VCaP (cell line): Measurements from ENCODE around the gene SLC8A1.

Source experiments
- H3K27ac ChIP-seq: fragments of 450-650 bp; 2 replicates; pipeline ENCODE4 v1.5.1; 2017
- CTCF ChIP-seq: fragments of 450-650 bp; conservative IDR thresholded peaks from 2 replicates; pipeline ENCODE4 v1.5.1; 2017; ENCODE audit warnings: mild to moderate bottlenecking, moderate library complexity

Gene SLC8A1

GRCh38 chr2:40276076-40276475 lies 175.8 kb downstream of the SLC8A1 start:
- H3K27ac ChIP-seq = no peak overlapping the region
- no peak for TF ChIP-seq CTCF

- no peak for TF ChIP-seq CTCF
- no peak overlapping the region for H3K27ac ChIP-seq
Observed at GRCh38 chr2:40274270-40274669, 177.6 kb downstream of the SLC8A1 start.

GRCh38 chr2:40273734-40274182 lies 178.1 kb downstream of the SLC8A1 start:
- TF ChIP-seq CTCF = no peak
- no peak overlapping the region for H3K27ac ChIP-seq

GRCh38 chr2:40271094-40271493 lies 180.8 kb downstream of the SLC8A1 start:
- H3K27ac ChIP-seq = no peak overlapping the region
- no peak for TF ChIP-seq CTCF

- no peak overlapping the region for H3K27ac ChIP-seq
- no peak for TF ChIP-seq CTCF
Observed at GRCh38 chr2:40270372-40270771, 181.5 kb downstream of the SLC8A1 start.

- TF ChIP-seq CTCF = no peak
- no peak overlapping the region for H3K27ac ChIP-seq
Observed at GRCh38 chr2:40268566-40268965, 183.3 kb downstream of the SLC8A1 start.

- H3K27ac ChIP-seq = no peak overlapping the region
- TF ChIP-seq CTCF = no peak
Observed at GRCh38 chr2:40266201-40266600, 185.7 kb downstream of the SLC8A1 start.

- no peak overlapping the region for H3K27ac ChIP-seq
- no peak for TF ChIP-seq CTCF
Observed at GRCh38 chr2:40265602-40266001, 186.3 kb downstream of the SLC8A1 start.
